Stimulated activated naive CD8-positive, alpha-beta T cell treated with anti-CD3 and anti-CD28 coated beads, Interleukin-15, Interleukin-2, amounts not matched to agents 100 ng/mL and 50 ng/mL, for 24 hours (primary cell): ENCODE measurements around the gene PROK1.

ENCODE experiments used
- H3K27ac Mint-ChIP-seq: one replicate; pipeline ENCODE4 v1.8.0; 2021; ENCODE audit warnings: mild to moderate bottlenecking, mixed read lengths
- H3K27me3 Mint-ChIP-seq: one replicate; pipeline ENCODE4 v1.8.0; 2021; ENCODE audit warnings: mixed read lengths
- H3K36me3 Mint-ChIP-seq: one replicate; pipeline ENCODE4 v1.8.0; 2021; ENCODE audit warnings: low read depth, mixed read lengths
- H3K4me1 Mint-ChIP-seq: one replicate; pipeline ENCODE4 v1.8.0; 2021; ENCODE audit warnings: low read depth, mixed read lengths
- H3K4me3 Mint-ChIP-seq: one replicate; pipeline ENCODE4 v1.8.0; 2021; ENCODE audit warnings: mild to moderate bottlenecking, mixed read lengths
- H3K9me3 Mint-ChIP-seq: one replicate; pipeline ENCODE4 v1.8.0; 2021; ENCODE audit warnings: mixed read lengths

PROK1 gene

DNA sequence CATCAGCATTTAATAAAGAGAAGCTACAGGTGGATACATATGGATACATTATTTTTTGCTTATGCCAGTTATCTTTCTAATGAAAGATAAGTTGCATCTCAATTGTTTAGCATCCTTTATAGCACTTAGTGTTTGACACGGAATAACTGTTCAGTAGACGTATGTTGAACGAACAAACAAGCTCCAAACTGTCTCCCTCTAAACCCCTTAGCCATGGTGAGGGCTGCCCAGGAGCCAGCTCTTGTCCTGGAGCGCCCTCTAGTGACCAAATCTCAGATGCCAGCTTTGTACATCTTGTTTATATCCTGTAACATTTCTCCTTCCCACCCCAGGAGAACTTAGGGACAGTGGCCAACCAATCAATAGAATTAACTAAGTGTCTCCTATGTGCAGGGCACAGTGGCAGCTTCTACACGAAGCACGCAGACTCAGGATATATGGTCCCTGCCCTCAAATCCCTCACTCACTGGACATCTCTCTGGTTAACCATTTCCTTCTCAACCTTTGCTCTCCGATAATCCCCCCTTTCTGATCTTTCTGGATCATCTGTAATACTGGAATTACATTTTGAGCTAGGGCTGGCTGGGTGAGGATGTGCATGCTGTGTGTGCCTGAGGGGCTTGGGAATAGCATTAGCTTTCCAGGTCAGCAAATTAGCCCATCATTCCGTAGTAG is 45.1 kb downstream of the PROK1 start:
- no peaks in the 10 kb centered on the region for H3K4me1 Mint-ChIP-seq

DNA sequence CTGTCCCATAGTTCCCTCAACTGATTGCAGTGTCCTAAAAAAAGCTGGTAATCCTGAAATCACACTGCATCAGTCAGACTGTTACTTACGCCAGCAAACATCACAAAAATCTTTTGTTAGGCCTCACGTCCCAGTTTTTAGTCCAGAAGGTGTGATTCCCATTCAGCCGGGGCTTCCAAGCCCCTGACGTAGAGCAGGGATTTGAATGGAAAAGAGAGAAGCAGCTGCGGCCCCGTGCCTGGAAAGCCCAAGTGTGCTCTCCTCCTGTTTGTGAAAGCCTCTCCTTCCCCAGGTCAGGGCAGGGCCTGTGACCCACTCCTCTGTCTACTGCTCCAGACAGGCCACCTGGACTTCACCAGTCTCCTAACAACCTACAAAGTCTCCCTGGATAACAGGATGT is 47.3 kb downstream of the PROK1 start:
- Mint-ChIP-seq H3K4me1 (no peaks in the 10 kb centered on the region), H3K4me3 (no peak overlapping the region), H3K36me3 (no peaks in the 10 kb centered on the region), H3K27me3 (peaks cover 5% of the 10 kb centered on the region), H3K9me3 (no peaks in the 10 kb centered on the region), H3K27ac (no peak overlapping the region)

More for the DNA sequence above, 45.1 kb downstream of the PROK1 start:
- Mint-ChIP-seq H3K9me3 (no peaks in the 10 kb centered on the region), H3K36me3 (no peaks in the 10 kb centered on the region), H3K27ac (no peak overlapping the region), H3K4me3 (no peak overlapping the region), H3K27me3 (no peaks in the 10 kb centered on the region)

DNA sequence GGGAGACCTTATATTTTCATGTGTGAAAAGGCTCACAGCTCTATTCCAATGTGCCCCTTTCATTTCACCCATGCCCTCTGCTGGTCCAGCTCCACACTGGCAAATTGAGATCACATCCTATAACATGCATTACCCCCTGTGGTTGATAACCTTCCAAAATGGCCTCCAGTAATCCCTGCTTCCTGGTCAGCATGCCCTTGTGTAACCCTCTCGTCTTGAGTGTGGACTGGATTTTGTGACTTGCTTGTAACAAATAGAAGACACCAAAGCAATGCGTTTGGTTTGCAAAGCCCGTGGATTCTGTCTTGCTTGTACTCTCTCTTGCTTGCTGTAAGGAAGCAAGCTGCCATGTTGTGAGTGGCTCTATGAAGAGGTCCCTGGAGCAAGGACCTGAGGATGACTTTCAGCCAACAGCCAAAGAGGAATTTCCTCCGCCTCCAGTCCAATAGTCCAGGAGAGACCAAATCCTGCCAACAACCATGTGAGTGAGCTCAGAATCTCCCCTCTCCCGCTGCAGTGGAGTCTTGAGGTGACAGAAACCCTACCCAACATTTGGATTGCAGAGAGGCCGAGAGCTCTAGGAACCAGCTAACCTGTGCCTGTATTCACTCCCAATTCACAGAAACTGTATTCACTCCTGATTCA is 50.7 kb downstream of the PROK1 start:
- H3K27ac Mint-ChIP-seq, result no peak overlapping the region
- H3K9me3 Mint-ChIP-seq, result no peaks in the 10 kb centered on the region
- no peak overlapping the region for H3K4me3 Mint-ChIP-seq
- H3K27me3 Mint-ChIP-seq, result peaks cover 5% of the 10 kb centered on the region
- H3K4me1 Mint-ChIP-seq, result no peaks in the 10 kb centered on the region
- H3K36me3 Mint-ChIP-seq, result no peaks in the 10 kb centered on the region

DNA sequence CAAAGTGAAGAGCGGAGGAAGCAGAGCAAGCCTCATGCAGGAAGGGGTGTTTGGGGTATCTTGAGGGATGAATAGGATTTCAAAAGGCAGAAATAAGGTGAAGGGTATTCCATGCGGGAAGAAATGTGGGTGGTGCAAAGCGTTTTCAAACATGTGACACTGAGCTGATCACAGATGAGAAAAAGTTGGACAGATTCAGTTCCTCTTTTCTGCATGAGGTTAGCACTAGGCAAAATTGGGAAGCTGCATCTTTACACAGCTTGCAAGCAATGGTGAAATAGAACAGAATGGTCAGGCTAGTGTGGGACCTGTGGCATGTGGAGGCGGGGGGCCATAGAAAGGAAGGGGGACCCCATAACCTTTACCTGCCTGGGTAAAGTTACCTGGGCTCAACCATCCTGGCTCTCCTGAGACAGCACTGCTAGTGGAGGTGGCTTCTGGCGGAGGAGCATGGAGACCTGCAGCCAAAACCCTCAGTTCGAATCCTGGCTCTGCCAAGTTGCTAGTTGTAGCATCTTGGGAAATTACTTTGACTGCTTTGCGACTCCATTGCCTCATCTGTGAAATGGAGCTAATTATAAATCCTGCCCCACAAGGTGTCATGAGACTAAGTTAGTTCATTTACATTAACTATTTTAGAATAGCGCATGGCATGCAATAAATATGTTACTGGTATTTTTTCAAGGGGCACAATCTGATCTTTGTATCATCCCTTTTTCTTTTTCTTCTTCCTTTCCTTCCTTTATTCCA is 51.6 kb downstream of the PROK1 start:
- Mint-ChIP-seq H3K4me1 (no peaks in the 10 kb centered on the region), H3K27ac (no peak overlapping the region), H3K36me3 (no peaks in the 10 kb centered on the region), H3K9me3 (no peaks in the 10 kb centered on the region), H3K4me3 (no peak overlapping the region), H3K27me3 (peaks cover 5% of the 10 kb centered on the region)

DNA sequence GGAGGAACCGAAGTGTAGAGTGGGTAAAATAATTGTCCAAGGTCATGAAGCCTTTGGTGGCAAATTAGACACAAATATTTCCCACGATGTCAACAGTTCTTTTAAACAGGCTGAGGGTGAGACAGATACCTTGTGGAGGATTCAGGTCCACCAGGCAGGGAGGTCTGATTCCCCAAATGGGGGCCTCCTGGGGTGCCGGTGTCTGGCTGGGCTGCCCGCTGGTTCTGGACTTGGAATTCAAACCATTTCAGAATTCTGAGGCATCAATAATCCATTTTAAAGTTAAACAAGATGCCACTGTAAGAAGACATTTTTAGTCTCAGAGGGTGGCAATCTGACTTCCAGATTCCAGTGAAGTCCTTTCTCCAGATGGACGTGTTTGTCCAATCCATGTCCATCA is 52.5 kb downstream of the PROK1 start:
- Mint-ChIP-seq H3K4me3 (no peak overlapping the region), H3K36me3 (no peaks in the 10 kb centered on the region), H3K4me1 (no peaks in the 10 kb centered on the region), H3K9me3 (no peaks in the 10 kb centered on the region), H3K27me3 (peaks cover 5% of the 10 kb centered on the region), H3K27ac (no peak overlapping the region)

DNA sequence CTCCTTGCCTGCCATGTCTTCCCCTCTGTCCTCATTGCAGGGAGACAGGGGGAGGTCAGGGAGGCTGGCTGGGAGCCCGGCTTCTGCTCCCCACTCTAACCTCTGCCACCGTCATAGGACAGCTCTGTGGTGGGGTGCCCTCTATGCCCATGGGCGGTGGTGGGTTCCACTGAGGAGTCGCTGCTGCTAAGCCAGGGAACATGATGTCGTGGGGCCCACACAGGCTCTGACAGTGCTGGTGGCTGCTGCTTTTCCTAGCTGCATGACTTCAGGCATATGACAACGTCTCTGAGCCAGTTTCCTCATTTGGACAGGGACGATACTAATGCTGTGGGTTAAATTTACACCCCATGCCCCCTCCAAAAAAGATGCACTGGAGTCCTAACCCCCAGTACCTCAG is 53.3 kb downstream of the PROK1 start:
- Mint-ChIP-seq H3K27ac (no peak overlapping the region), H3K4me3 (no peak overlapping the region), H3K9me3 (no peaks in the 10 kb centered on the region), H3K4me1 (no peaks in the 10 kb centered on the region), H3K27me3 (peaks cover 5% of the 10 kb centered on the region), H3K36me3 (no peaks in the 10 kb centered on the region)

DNA sequence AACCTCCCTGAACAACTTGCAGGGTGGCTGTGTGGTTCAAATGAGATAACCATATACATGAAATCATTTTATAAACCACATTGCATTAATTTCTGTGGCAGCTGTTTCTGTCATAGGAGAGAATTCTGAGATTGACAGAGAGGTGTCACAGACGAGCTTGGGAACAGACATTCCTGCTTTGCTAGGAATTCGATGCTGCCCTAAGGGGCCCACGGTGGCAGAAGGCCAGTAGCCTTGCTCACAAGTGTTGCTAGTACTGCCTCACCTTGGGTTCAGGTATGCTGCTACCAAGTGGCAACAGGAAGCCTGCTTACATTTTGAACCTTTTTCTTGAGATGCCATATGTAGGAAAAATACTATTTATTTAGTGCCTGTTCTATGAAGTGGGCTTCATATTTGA is 54.6 kb downstream of the PROK1 start:
- no peaks in the 10 kb centered on the region for H3K4me1 Mint-ChIP-seq
- peaks cover 5% of the 10 kb centered on the region for H3K27me3 Mint-ChIP-seq

DNA sequence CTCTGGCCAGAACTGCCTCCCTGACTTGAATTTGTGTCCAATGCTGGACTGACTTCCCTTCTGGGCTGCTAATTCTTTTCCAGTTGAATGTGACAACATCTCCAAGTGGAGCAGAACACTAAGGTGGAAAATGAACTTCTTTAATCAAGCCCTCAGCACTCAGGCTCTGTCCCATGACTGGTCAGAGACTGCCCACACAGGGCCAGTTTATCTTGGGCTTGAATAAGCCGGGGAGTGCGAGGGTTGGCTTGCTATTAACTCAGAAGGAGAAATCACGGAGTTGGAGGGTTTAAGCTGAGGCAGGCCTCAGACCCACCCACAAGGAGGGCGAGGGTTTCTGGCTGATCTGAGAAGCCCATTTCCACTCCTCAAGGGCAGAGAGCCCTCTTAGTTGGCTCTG is 55.6 kb downstream of the PROK1 start:
- no peak overlapping the region for H3K4me3 Mint-ChIP-seq
- H3K9me3 Mint-ChIP-seq, result no peaks in the 10 kb centered on the region
- no peaks in the 10 kb centered on the region for H3K4me1 Mint-ChIP-seq
- peaks cover 5% of the 10 kb centered on the region for H3K27me3 Mint-ChIP-seq
- no peaks in the 10 kb centered on the region for H3K36me3 Mint-ChIP-seq
- no peak overlapping the region for H3K27ac Mint-ChIP-seq

More for the DNA sequence above, 54.6 kb downstream of the PROK1 start:
- Mint-ChIP-seq H3K36me3 (no peaks in the 10 kb centered on the region), H3K27ac (no peak overlapping the region), H3K4me3 (no peak overlapping the region), H3K9me3 (no peaks in the 10 kb centered on the region)
